HG03196 (cell line): ENCODE results near the gene SPECC1.
"Not testable (repeated sequence)": the region's sequence is repeated elsewhere in the genome, so short reads cannot be mapped to it uniquely, and the experiment has no call there.

Experiments used
- ATAC-seq: cut with Tn5 transposase; IDR thresholded peaks from one replicate; pipeline ENCODE4 v1.9.1; 2021; ENCODE audit not compliant: unreplicated experiment

SPECC1 gene

DNA sequence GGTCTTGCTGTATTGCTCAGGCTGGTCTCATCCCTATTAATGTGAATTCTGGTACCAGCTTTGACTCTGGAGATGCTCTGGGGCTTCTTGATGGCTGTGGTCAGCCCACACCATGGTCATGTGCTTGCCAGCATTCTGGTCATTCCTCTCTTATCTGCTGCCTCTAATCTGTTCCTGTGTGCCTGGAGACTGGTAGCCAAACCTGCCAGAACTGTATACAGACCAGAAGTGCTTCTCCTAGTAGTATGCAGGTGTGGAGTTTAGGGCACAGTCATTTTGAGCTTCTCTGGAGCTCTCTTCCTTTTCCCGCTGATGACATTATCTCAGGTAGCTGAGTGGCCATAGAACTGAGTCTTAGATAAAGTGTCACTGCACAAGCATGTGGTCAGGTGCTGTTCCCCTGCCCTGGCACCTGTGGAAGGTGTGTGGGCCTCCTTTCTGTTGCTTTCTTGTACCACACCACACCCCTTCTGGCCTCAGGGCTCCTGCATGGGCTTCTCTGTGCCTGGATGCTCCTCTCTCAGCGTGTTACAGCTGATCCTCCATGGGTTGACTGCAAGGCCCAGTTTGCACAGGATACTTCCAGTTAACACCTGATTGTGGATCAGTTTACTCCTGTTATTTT is 162.7 kb downstream of the SPECC1 start:
- ATAC-seq, result no peak

GRCh38 chr17:20172376-20172775 is 163.2 kb downstream of the SPECC1 start:
- no peak for ATAC-seq

GRCh38 chr17:20173091-20173490 is 163.9 kb downstream of the SPECC1 start:
- no peak for ATAC-seq

GRCh38 chr17:20174588-20175265 is 165.6 kb downstream of the SPECC1 start:
- ATAC-seq, result no peak

DNA sequence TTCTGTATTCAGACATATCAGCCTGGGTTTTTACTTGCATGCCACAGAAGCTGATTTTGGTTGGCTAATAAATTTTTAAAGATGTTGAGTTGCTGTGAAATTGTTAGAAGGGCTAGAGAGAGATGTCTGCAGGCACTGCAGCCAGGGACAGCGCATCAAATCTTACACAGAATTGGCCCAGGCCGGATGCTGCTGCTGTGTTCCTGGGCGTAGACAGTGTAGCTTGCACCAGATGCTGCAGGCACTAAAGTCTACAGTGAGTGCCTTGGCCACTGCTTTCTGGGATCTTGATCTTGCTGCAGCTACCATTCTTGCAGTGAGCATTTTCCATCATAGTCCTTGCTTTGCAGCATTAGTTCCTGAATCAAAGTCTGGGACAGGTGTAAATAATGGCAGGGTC is 169.9 kb downstream of the SPECC1 start:
- no peak for ATAC-seq

- no peak for ATAC-seq
Measured at GRCh38 chr17:20180661-20181060, 171.5 kb downstream of the SPECC1 start.

DNA sequence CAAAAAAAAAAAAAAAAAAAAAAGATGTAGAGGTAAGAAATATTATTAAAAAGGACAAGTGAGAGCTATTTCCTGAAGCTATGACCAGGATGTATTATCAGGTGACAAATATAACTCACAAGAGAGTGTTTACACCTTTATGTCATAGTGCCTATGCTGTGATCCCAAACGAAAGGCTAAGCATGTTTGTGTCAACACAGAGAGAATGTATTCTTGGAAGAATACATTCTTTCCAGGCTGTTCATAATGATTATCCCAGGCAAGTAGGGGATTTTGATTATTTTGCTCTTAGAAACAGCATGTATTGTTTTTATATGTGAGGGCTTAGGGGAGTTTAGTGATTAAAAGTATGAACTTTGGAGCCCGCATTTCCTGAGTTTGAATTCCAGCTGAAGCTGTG is 175.0 kb downstream of the SPECC1 start:
- no peak for ATAC-seq

GRCh38 chr17:20184977-20185619 is 175.9 kb downstream of the SPECC1 start:
- ATAC-seq, result no peak

- no peak for ATAC-seq
Measured at GRCh38 chr17:20187049-20187448, 177.9 kb downstream of the SPECC1 start.

DNA sequence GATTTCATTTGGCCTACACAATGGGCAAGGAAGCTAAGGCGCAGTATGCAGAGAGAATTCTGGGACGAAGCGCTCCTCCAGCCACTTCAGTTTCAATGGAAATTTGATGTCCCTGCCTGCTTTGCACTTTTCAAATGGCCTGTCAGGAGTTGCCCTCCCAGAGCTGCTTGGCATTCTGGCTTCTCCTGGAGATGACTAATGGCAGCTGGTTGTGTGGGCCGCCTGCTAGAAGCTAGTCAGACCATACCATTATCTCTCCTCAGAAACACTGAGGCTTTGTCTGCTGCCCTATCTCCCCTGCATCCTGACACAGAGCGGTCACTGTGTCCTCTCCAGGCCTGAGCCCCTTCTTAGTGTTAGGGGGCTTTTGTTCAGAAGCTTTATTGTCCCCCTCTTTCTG is 180.1 kb downstream of the SPECC1 start:
- no peak for ATAC-seq

- ATAC-seq, result no peak
Measured at GRCh38 chr17:20189979-20190378, 180.8 kb downstream of the SPECC1 start.

GRCh38 chr17:20190605-20191004 is 181.4 kb downstream of the SPECC1 start:
- ATAC-seq, result no peak

DNA sequence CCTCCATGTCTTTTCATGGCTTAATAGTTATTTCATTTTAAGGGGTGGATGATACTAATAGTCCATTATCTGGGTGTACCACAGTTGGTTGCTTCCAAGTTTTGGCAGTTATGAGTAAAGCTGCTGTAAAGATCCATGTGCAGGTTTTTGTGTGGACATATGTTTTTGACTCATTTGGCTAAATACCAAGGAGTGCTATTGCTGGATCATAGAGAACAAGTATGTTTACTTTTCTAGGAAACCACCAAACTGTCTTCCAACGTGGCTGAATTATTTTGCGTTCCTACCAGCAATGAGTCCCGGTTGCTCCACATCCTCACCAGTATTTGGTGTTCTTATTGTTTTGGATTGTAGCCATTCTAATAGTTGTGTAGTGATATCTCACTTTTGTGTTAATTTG is 181.9 kb downstream of the SPECC1 start:
- no peak for ATAC-seq

DNA sequence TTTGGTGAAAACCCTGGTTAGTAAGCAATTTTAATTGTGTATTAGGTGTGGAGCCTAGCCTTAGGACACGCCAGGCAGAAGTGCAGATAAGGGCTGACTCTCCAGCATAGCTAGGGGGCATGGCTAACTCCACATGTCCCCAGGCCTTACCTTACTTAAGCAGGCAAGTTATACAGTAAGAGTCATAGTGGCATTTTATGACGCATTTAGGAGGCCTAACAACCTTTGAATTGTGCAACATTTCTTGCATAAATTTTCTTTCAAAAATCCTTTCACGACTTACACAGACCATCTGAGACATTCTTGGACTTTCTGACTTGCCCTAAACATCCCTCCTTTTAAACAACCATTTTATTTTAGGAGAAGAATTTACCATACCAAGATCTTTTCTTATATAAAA is 187.1 kb downstream of the SPECC1 start:
- not testable (repeated sequence) for ATAC-seq

DNA sequence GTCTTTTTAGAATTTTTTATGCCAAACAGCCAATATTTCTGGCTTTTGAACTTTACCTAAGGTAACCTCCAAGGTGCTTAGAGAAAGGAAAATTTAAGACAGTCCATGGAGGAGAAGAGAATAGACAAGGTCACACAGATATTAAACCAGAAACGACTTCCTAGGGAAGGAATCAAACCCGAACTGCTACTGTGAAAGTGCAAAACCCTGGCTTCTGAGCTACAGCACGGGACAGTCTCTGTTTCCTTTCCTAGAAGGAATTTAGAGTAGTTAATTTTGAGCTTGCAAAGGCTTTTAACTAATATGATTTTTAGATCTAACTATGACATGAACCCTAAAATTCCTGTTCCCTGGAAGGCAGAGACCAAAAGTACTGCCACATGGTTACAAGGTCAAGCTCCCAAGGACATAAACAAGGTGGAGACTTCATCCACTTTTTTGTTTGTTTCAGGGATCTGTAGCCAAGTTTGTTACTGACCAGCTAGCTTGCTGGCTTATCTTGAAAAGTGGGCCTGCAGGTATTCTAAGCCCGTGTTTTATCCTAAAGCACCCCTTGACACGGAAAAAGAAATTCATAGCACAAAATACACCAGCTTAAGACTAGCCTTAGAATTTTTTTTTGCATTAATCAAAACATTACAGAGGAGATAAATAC is 188.2 kb downstream of the SPECC1 start:
- ATAC-seq, result no peak

- no peak for ATAC-seq
Measured at GRCh38 chr17:20200016-20200795, 191.0 kb downstream of the SPECC1 start.

DNA sequence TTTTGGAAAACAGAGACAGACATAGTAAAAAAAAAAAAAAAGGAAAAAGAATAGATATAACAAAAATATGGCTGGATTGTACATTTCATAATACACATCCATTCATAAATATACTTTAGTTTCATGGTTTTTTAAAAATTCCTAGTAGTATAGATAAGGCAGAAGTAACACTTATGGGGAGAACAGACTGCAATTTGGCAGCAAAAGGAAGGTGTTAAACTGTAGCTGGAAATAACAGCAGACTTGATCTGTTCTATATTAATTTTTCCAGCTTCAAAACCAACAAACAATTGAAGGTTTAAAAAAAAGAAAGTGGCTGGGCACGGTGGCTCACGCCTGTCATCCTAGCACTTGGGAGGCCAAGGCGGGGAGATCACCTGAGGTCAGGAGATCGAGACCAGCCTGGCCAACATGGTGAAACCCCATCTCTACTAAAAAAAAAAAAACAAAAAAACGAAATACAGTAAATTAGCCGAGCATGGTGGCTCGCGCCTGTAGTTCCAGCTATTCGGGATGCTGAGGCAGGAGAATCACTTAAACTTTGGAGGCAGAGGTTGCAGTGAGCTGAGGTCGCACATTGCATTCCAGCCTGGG is 191.8 kb downstream of the SPECC1 start:
- ATAC-seq, result no peak

DNA sequence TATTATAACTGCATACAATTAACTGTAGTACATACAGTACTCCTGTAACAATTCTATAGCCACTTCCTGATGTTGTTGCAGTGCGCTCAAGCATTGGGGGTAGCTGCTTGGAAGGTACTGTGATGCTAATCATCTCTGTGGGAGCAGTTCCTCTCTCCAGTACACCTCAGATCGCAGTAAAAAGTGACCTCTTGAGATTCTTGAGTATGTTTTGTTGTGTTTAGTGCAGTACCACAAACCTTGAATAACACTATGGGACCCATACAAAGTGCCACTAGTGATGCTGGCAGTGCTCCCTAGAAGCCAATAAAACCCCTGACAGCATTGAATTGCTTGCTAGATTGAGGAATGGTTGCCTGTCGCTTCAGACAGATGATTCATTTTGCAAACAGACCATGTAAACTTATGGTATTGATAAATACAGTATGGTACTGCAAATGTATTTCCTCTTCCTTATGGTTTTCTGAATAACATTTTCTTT is 193.0 kb downstream of the SPECC1 start:
- ATAC-seq, result no peak

- no peak for ATAC-seq
Measured at GRCh38 chr17:20203018-20203417, 193.9 kb downstream of the SPECC1 start.

DNA sequence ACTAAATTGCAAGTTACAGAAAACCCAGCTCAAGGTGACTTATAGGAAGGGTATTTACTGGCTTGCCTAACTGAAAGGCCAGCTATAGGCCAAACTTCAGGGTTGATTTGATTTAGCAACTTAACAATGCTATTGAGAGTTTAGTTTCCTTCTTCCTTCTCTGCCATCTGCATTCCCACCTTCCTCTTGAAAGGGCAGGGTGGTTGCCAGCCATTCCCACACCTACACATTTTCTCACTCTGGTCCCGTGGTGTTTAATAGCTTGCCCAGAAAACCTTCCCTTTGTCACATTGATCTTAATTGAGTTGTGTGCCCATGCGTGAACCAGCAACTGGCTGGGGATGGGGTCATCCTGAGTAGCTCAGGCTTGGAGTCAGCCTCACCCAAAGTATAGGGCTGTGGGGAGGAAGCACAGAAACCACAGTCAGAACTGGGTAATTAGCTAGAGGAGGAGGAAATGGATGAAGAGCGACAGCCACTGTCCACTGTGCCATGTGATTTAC is 194.7 kb downstream of the SPECC1 start:
- peak; percentile 66 for ATAC-seq
